ENCODE data around the gene MORF4L2.
A peak's percentile ranks its signal among the peaks of the same experiment; 100 is the strongest.

The MORF4L2 gene

GRCh38 chrX:103687073-103687695 is 685 bp upstream of the MORF4L2 start:
- Histone ChIP-seq H3K27me3 (ENCODE audit: insufficient read depth, low read length) (no peaks in the 10 kb centered on the region), H3K4me2 (ENCODE audit: low read length) (peak overlapping the region; percentile 78), H3K36me3 (ENCODE audit: insufficient read depth, low read length) (peaks cover 27% of the 10 kb centered on the region), H3F3A (ENCODE audit: insufficient read depth, low read length) (peaks cover 4% of the 10 kb centered on the region; the same call in 1 of the 2 replicates), H3K4me3 (ENCODE audit: low read depth, low read length, poor library complexity, severe bottlenecking) (peak overlapping the region; percentile 95), H3K9ac (ENCODE audit: low read length) (peak overlapping the region; percentile 79), H3K79me2 (ENCODE audit: insufficient read depth, low read length) (peaks cover 23% of the 10 kb centered on the region), H3K4me1 (ENCODE audit: insufficient read depth, low read length, severe bottlenecking) (peaks cover 17% of the 10 kb centered on the region), H2AFZ (ENCODE audit: low read length) (no peak overlapping the region), H3K27ac (ENCODE audit: low read depth, low read length, poor library complexity, severe bottlenecking) (peak overlapping the region; percentile 90), H3K9me2 (ENCODE audit: low read depth, low read length) (no peaks in the 10 kb centered on the region), H4K20me1 (ENCODE audit: insufficient read depth, low read length) (no peaks in the 10 kb centered on the region), H3K9me3 (ENCODE audit: low read length) (no peaks in the 10 kb centered on the region)
- TF ChIP-seq EZH2 (IDR thresholded peaks at IDR 0.05; ENCODE audit: borderline replicate concordance, low read length) (no peak), CTCF (IDR thresholded peaks at IDR 0.05; ENCODE audit: low read length) (no peak)

GRCh38 chrX:103685396-103685795 is 1.1 kb downstream of the MORF4L2 start:
- Histone ChIP-seq H4K20me1 (ENCODE audit: insufficient read depth, low read length) (no peaks in the 10 kb centered on the region), H3K9me3 (ENCODE audit: low read length) (no peaks in the 10 kb centered on the region), H3K36me3 (ENCODE audit: insufficient read depth, low read length) (peaks cover 42% of the 10 kb centered on the region), H3K4me1 (ENCODE audit: insufficient read depth, low read length, severe bottlenecking) (peaks cover 17% of the 10 kb centered on the region), H3K27me3 (ENCODE audit: insufficient read depth, low read length) (no peaks in the 10 kb centered on the region), H3K9ac (ENCODE audit: low read length) (peak overlapping the region; percentile 94), H3K9me2 (ENCODE audit: low read depth, low read length) (no peaks in the 10 kb centered on the region), H3K4me2 (ENCODE audit: low read length) (peak overlapping the region; percentile 68), H3K79me2 (ENCODE audit: insufficient read depth, low read length) (peaks cover 23% of the 10 kb centered on the region), H3F3A (ENCODE audit: insufficient read depth, low read length) (peaks cover 4% of the 10 kb centered on the region; the same call in 1 of the 2 replicates), H3K27ac (ENCODE audit: low read depth, low read length, poor library complexity, severe bottlenecking) (peak overlapping the region; percentile 90), H3K4me3 (ENCODE audit: low read depth, low read length, poor library complexity, severe bottlenecking) (peak overlapping the region; percentile 95), H2AFZ (ENCODE audit: low read length) (no peak overlapping the region)
- TF ChIP-seq CTCF (IDR thresholded peaks at IDR 0.05; ENCODE audit: low read length) (no peak), EZH2 (IDR thresholded peaks at IDR 0.05; ENCODE audit: borderline replicate concordance, low read length) (no peak)

DNA sequence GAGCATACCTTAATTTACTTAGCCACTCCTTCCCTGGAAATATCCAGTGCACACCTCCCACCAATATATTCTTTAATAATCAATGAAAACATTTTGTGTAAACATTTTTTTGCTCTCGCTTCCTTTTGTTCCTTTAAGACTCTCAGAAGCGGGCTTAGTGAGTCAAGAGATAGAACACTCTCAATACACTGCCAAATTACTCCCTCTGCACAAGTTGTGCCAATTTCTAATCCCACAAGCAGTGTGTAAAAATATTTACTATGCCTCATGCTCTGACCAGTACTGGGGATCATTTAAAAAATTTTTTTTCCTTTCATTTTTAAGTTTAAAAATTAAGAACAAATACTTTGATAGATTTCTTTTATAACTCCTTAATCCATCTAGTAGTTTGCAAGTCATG is 5.1 kb downstream of the MORF4L2 start:
- H3K4me1 ChIP-seq (ENCODE audit: insufficient read depth, low read length, severe bottlenecking): peaks cover 7% of the 10 kb centered on the region
- peaks cover 72% of the 10 kb centered on the region for H3K36me3 ChIP-seq (ENCODE audit: insufficient read depth, low read length)
- H3K27me3 ChIP-seq (ENCODE audit: insufficient read depth, low read length): no peaks in the 10 kb centered on the region
- no peak overlapping the region for H3K4me3 ChIP-seq (ENCODE audit: low read depth, low read length, poor library complexity, severe bottlenecking)
- H4K20me1 ChIP-seq (ENCODE audit: insufficient read depth, low read length): no peaks in the 10 kb centered on the region
- no peak overlapping the region for H3K4me2 ChIP-seq (ENCODE audit: low read length)
- H3K27ac ChIP-seq (ENCODE audit: low read depth, low read length, poor library complexity, severe bottlenecking): no peak overlapping the region
- H3K79me2 ChIP-seq (ENCODE audit: insufficient read depth, low read length): peaks cover 23% of the 10 kb centered on the region
- TF ChIP-seq CTCF (IDR thresholded peaks at IDR 0.05; ENCODE audit: low read length): no peak
- TF ChIP-seq EZH2 (IDR thresholded peaks at IDR 0.05; ENCODE audit: borderline replicate concordance, low read length): no peak
- no peaks in the 10 kb centered on the region for H3F3A ChIP-seq (ENCODE audit: insufficient read depth, low read length)
- no peak overlapping the region for H3K9ac ChIP-seq (ENCODE audit: low read length)
- no peak overlapping the region for H2AFZ ChIP-seq (ENCODE audit: low read length)
- H3K9me2 ChIP-seq (ENCODE audit: low read depth, low read length): no peaks in the 10 kb centered on the region
- no peaks in the 10 kb centered on the region for H3K9me3 ChIP-seq (ENCODE audit: low read length)
